Measurements from ENCODE around the gene PELI3. TPM values are rescaled to one million over a fixed set of nuclear protein-coding genes. Genes with fewer than 3 reads are reported as not detected.

The PELI3 gene
- total RNA-seq, 1 donor = 19.2 TPM

DNA sequence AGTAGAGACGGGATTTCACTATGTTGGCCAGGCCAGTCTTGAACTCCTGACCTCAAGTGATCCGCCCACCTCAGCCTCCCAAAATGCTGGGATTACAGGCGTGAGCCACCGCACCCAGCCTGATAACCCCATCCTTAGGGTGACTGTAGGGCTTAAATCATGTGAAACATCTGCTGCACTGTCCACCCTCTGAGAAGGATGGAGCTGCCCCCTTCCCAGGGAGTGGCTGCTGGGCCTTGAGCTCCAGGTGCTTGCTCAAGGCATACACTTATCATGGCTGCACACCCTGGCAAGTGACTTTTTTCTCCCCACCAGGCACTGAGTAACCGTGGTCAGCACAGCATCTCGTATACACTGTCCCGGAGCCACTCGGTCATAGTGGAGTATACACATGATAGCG is 5.3 kb downstream of the PELI3 start:
- Histone ChIP-seq H3K9me3 (ENCODE audit: low read depth, low read length) (no peaks in the 10 kb centered on the region), H2AFZ (ENCODE audit: low read length) (no peak overlapping the region), H3K27ac (ENCODE audit: low read depth, low read length) (no peak overlapping the region), H3K4me2 (ENCODE audit: insufficient read depth, low read length) (no peak overlapping the region), H4K20me1 (ENCODE audit: insufficient read depth, low read length) (peaks cover 3% of the 10 kb centered on the region), H3K79me2 (ENCODE audit: insufficient read depth, low read length) (peaks cover 6% of the 10 kb centered on the region), H3K27me3 (ENCODE audit: insufficient read depth, low read length) (no peaks in the 10 kb centered on the region), H3K4me3 (ENCODE audit: insufficient read depth, low read length) (no peak overlapping the region), H3K36me3 (ENCODE audit: insufficient read depth, low read length) (peaks cover 16% of the 10 kb centered on the region), H3K4me1 (ENCODE audit: insufficient read depth, low read length) (peaks cover 6% of the 10 kb centered on the region)
- peak; percentile 61 for DNase-seq (ENCODE audit: insufficient read length, low spot score, missing footprints)
- TF ChIP-seq, protein P1, sequence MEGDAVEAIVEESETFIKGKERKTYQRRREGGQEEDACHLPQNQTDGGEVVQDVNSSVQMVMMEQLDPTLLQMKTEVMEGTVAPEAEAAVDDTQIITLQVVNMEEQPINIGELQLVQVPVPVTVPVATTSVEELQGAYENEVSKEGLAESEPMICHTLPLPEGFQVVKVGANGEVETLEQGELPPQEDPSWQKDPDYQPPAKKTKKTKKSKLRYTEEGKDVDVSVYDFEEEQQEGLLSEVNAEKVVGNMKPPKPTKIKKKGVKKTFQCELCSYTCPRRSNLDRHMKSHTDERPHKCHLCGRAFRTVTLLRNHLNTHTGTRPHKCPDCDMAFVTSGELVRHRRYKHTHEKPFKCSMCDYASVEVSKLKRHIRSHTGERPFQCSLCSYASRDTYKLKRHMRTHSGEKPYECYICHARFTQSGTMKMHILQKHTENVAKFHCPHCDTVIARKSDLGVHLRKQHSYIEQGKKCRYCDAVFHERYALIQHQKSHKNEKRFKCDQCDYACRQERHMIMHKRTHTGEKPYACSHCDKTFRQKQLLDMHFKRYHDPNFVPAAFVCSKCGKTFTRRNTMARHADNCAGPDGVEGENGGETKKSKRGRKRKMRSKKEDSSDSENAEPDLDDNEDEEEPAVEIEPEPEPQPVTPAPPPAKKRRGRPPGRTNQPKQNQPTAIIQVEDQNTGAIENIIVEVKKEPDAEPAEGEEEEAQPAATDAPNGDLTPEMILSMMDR (IDR thresholded peaks at IDR 0.05; ENCODE audit: extremely low read depth, low read depth, low read length) = no peak

DNA sequence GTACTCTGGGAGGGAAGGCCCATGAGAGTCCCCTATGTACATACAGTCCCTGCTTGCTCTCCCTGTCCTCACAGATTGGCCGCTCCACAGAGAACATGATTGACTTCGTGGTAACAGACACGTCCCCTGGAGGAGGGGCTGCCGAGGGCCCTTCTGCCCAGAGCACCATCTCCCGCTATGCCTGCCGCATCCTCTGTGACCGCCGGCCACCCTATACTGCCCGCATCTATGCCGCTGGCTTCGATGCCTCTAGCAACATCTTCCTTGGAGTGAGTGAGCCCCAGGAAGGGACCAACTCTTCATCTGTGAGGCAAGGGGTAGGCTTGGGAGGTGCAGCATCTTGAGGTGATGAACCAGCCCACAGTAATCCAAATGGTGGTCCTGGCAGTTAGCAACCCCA is 6.5 kb downstream of the PELI3 start:
- no peaks in the 10 kb centered on the region for H3K9me3 ChIP-seq (ENCODE audit: low read depth, low read length)
- H3K4me3 ChIP-seq (ENCODE audit: insufficient read depth, low read length) = no peak overlapping the region
- peaks cover 17% of the 10 kb centered on the region for H3K36me3 ChIP-seq (ENCODE audit: insufficient read depth, low read length)
- H3K4me1 ChIP-seq (ENCODE audit: insufficient read depth, low read length) = no peaks in the 10 kb centered on the region
- H3K27ac ChIP-seq (ENCODE audit: low read depth, low read length) = no peak overlapping the region
- H3K79me2 ChIP-seq (ENCODE audit: insufficient read depth, low read length) = no peaks in the 10 kb centered on the region
- no peak overlapping the region for H2AFZ ChIP-seq (ENCODE audit: low read length)
- TF ChIP-seq, protein P1 (IDR thresholded peaks at IDR 0.05; ENCODE audit: extremely low read depth, low read depth, low read length) = no peak
- DNase-seq (ENCODE audit: insufficient read length, low spot score, missing footprints) = peak; percentile 79
- peaks cover 9% of the 10 kb centered on the region for H4K20me1 ChIP-seq (ENCODE audit: insufficient read depth, low read length)
- no peaks in the 10 kb centered on the region for H3K27me3 ChIP-seq (ENCODE audit: insufficient read depth, low read length)
- no peak overlapping the region for H3K4me2 ChIP-seq (ENCODE audit: insufficient read depth, low read length)

DNA sequence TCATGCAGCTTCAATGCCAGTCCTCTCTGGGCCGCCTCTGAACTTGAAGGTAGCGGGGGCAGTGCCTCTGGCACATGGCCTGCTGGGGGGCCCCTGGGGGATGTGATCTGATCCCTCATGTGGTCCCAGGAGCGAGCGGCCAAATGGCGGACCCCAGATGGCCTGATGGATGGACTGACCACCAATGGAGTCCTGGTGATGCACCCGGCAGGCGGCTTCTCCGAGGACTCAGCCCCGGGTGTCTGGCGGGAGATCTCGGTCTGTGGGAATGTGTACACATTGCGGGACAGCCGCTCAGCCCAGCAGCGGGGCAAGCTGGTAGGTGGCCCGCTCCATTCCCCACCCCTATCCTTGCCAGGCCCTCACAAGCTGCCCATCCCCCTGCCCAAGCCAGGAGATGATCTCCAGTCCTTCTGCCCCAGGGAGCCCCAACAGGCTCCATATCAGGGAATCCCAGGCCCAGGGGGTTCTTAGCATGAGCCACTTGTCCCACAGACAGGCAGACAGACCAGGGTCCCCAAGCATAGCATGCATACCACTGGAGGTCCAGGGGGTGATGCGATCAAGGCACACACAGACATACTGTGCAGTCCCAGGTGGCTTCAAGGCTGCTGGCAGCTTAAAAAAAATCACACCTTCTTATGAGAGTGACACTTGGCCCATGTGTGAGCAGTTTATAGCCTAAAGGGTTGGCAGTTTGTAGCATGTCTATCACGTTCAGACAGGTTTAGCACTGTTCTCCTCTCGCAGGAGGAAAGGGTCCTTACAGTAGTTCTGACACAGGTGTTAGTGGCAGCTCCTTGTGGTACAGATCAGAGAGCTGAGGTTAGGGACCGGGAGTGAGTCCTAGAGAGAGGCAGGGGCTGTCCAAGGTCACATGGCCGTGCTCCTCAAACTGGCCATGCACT is 7.2 kb downstream of the PELI3 start:
- peaks cover 15% of the 10 kb centered on the region for H4K20me1 ChIP-seq (ENCODE audit: insufficient read depth, low read length)
- TF ChIP-seq, protein P1 (IDR thresholded peaks at IDR 0.05; ENCODE audit: extremely low read depth, low read depth, low read length) = no peak
- no peak overlapping the region for H3K27ac ChIP-seq (ENCODE audit: low read depth, low read length)
- peak; percentile 80 for DNase-seq (ENCODE audit: insufficient read length, low spot score, missing footprints)
- peaks cover 17% of the 10 kb centered on the region for H3K36me3 ChIP-seq (ENCODE audit: insufficient read depth, low read length)
- H3K4me2 ChIP-seq (ENCODE audit: insufficient read depth, low read length) = no peak overlapping the region
- no peak overlapping the region for H2AFZ ChIP-seq (ENCODE audit: low read length)
- no peaks in the 10 kb centered on the region for H3K27me3 ChIP-seq (ENCODE audit: insufficient read depth, low read length)
- H3K79me2 ChIP-seq (ENCODE audit: insufficient read depth, low read length) = peaks cover 6% of the 10 kb centered on the region
- no peak overlapping the region for H3K4me3 ChIP-seq (ENCODE audit: insufficient read depth, low read length)
- H3K9me3 ChIP-seq (ENCODE audit: low read depth, low read length) = no peaks in the 10 kb centered on the region
- peaks cover 2% of the 10 kb centered on the region for H3K4me1 ChIP-seq (ENCODE audit: insufficient read depth, low read length)

DNA sequence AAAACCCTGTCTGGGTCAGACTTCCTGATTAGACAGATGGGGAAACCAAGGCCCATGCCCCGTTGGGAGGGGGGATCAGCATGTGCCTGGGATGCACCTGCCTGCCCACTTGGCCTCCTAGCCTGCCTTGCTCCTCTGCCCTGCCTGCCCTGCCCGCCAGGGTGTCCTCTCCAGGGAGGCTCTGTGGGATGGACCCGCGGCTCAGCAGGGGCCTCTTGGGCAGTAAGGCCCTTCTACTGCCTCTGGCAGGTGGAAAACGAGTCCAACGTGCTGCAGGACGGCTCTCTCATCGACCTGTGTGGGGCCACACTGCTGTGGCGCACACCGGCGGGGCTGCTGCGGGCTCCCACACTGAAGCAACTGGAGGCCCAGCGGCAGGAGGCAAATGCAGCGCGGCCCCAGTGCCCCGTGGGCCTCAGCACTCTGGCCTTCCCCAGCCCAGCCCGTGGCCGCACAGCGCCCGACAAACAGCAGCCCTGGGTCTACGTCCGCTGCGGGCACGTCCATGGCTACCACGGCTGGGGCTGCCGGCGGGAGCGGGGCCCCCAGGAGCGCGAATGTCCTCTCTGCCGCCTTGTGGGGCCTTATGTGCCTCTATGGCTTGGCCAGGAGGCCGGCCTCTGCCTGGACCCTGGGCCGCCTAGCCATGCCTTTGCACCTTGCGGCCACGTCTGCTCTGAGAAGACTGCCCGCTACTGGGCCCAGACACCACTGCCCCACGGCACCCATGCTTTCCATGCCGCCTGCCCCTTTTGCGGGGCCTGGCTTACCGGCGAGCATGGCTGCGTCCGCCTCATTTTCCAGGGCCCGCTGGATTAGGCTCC is 8.9 kb downstream of the PELI3 start:
- Histone ChIP-seq H3K27ac (ENCODE audit: low read depth, low read length) (no peak overlapping the region), H3K27me3 (ENCODE audit: insufficient read depth, low read length) (no peaks in the 10 kb centered on the region), H3K4me2 (ENCODE audit: insufficient read depth, low read length) (no peak overlapping the region), H4K20me1 (ENCODE audit: insufficient read depth, low read length) (peaks cover 16% of the 10 kb centered on the region), H3K4me1 (ENCODE audit: insufficient read depth, low read length) (peaks cover 8% of the 10 kb centered on the region), H3K79me2 (ENCODE audit: insufficient read depth, low read length) (peaks cover 13% of the 10 kb centered on the region), H2AFZ (ENCODE audit: low read length) (no peak overlapping the region), H3K4me3 (ENCODE audit: insufficient read depth, low read length) (no peak overlapping the region), H3K9me3 (ENCODE audit: low read depth, low read length) (no peaks in the 10 kb centered on the region), H3K36me3 (ENCODE audit: insufficient read depth, low read length) (peaks cover 17% of the 10 kb centered on the region)
- peak; percentile 45 for DNase-seq (ENCODE audit: insufficient read length, low spot score, missing footprints)
- TF ChIP-seq, protein P1 (IDR thresholded peaks at IDR 0.05; ENCODE audit: extremely low read depth, low read depth, low read length) = no peak

Data from osteoblast (primary cell).